OCI-LY7 (cell line): Measurements from ENCODE around the gene METRN. TPM values are rescaled to one million over a fixed set of nuclear protein-coding genes. Genes with fewer than 3 reads are reported as not detected.

ENCODE experiments used
- BruUV-seq: library from RNA; stranded (reverse); fragments of 400-500 nt; replicated peaks from 2 replicates; lab custom pipeline; 2021; lab: Mats Ljungman, UMichigan
- CTCF ChIA-PET: fragments of 300-600 bp; sonication (Branson Sonifier 250); formaldehyde crosslinking; loops from one replicate; lab custom pipeline; 2022; ENCODE audit warnings: antibody characterized with exemption; ENCODE audit not compliant: unreplicated experiment; lab: Charles Lee
- POLR2A ChIA-PET: fragments of 300-600 bp; sonication (Branson Sonifier 250); formaldehyde crosslinking; loops from one replicate; lab custom pipeline; 2022; ENCODE audit warnings: antibody characterized with exemption; lab: Charles Lee
- DNase-seq: peaks from one replicate; pipeline ENCODE4 v3.0.0-alpha.2; 2015; ENCODE audit warnings: low spot score
- H2AFZ ChIP-seq: fragments of 200-600 bp; sonication (generic), shearing (Covaris generic); 2 replicates; pipeline ENCODE4 v1.6.1; 2014; ENCODE audit warnings: mild to moderate bottlenecking, antibody characterized with exemption, low read length, moderate library complexity
- H3K27ac ChIP-seq: fragments of 200-600 bp; sonication (generic); 2 replicates; pipeline ENCODE4 v1.5.1; 2014; ENCODE audit warnings: mixed run types, low read depth, mild to moderate bottlenecking, moderate library complexity, low read length, inconsistent platforms; ENCODE audit not compliant: poor library complexity, severe bottlenecking
- H3K36me3 ChIP-seq: fragments of 200-600 bp; sonication (generic); 2 replicates; pipeline ENCODE4 v1.6.1; 2014; ENCODE audit warnings: mild to moderate bottlenecking, antibody characterized with exemption, low read length, moderate library complexity, mixed read lengths; ENCODE audit not compliant: insufficient read depth
- H3K4me1 ChIP-seq: fragments of 200-600 bp; sonication (generic); 2 replicates; pipeline ENCODE4 v1.5.1; 2014; ENCODE audit warnings: mild to moderate bottlenecking, low read length; ENCODE audit not compliant: insufficient read depth, poor library complexity, severe bottlenecking
- H3K4me2 ChIP-seq: fragments of 200-600 bp; sonication (generic); 2 replicates; pipeline ENCODE4 v1.6.1; 2014; ENCODE audit warnings: mild to moderate bottlenecking, low read length
- H3K4me3 ChIP-seq: fragments of 200-600 bp; sonication (generic); 2 replicates; pipeline ENCODE4 v1.5.1; 2014; ENCODE audit warnings: mild to moderate bottlenecking, low read depth, low read length; ENCODE audit not compliant: poor library complexity, severe bottlenecking
- H3K79me2 ChIP-seq: fragments of 200-600 bp; sonication (generic); 2 replicates; pipeline ENCODE4 v1.6.1; 2016; ENCODE audit warnings: low read depth, mild to moderate bottlenecking, low read length, moderate library complexity, mixed read lengths; ENCODE audit not compliant: insufficient read depth
- H3K9me2 ChIP-seq: fragments of 200-600 bp; sonication (generic); 2 replicates; pipeline ENCODE4 v1.6.1; 2016; ENCODE audit warnings: mild to moderate bottlenecking, low read length, mixed read lengths; ENCODE audit not compliant: insufficient read depth
- H3K9me3 ChIP-seq: fragments of 200-600 bp; sonication (generic); 2 replicates; pipeline ENCODE4 v1.6.1; 2014; ENCODE audit warnings: mild to moderate bottlenecking, mixed run types, low read length, mixed read lengths
- H4K20me1 ChIP-seq: fragments of 200-600 bp; sonication (generic); 2 replicates; pipeline ENCODE4 v1.6.1; 2014; ENCODE audit warnings: mild to moderate bottlenecking, antibody characterized with exemption, low read length, moderate library complexity, mixed read lengths; ENCODE audit not compliant: insufficient read depth
- CTCF ChIP-seq: fragments of 200-600 bp; sonication (generic); conservative IDR thresholded peaks from 2 replicates; pipeline ENCODE4 v1.5.1; 2014; ENCODE audit warnings: mild to moderate bottlenecking, antibody characterized with exemption, low read length, moderate library complexity, mixed read lengths
- EZH2phosphoT487 ChIP-seq: fragments of 200-600 bp; sonication (generic); IDR thresholded peaks from 2 replicates; pipeline ENCODE4 v1.6.1; 2018; ENCODE audit warnings: low read depth, borderline replicate concordance, mild to moderate bottlenecking, mixed run types, antibody characterized with exemption, low read length, moderate library complexity, mixed read lengths
- intact Hi-C: fragments of 100-400 bp; cut with micrococcal nuclease; formaldehyde crosslinking; loops from one replicate; pipeline ENCODE4 v1.10.0; 2022; ENCODE audit not compliant: unreplicated experiment
- total RNA-seq, 2 experiments: library from RNA; depleted of rRNA in 1 of 2; stranded (reverse); fragments of >200 nt in 1 of 2; shearing (Covaris generic) in 1 of 2; gene quantifications; 2 replicates each; pipeline ENCODE4 v1.2.3, GENCODE V29; 2014 to 2022

METRN gene
- total RNA-seq, 2 experiments from 2014 or later, result 14.4 to 15.9 TPM

DNA sequence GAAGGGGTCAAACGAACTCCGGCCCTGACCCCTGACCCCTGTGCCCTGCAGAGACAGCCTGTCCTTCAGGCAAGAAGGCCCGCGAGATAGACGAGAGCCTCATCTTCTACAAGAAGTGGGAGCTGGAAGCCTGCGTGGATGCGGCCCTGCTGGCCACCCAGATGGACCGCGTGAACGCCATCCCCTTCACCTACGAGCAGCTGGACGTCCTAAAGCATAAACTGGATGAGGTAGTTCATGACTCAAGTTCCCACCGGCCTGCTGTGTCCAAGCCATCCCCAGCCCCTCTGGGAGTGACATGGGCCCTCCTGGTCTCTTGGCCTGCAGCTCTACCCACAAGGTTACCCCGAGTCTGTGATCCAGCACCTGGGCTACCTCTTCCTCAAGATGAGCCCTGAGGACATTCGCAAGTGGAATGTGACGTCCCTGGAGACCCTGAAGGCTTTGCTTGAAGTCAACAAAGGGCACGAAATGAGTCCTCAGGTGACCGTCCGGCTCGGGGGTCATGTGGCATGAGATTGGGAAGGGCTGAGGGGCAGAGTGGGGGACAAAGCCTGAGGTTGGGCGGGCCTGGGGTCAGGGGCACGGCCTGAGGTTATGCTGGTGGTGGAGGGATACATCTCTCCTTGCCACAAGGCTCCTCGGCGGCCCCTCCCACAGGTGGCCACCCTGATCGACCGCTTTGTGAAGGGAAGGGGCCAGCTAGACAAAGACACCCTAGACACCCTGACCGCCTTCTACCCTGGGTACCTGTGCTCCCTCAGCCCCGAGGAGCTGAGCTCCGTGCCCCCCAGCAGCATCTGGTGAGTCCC, 51.3 kb downstream of the METRN start:
- CTCF ChIA-PET, result no interaction called here

DNA sequence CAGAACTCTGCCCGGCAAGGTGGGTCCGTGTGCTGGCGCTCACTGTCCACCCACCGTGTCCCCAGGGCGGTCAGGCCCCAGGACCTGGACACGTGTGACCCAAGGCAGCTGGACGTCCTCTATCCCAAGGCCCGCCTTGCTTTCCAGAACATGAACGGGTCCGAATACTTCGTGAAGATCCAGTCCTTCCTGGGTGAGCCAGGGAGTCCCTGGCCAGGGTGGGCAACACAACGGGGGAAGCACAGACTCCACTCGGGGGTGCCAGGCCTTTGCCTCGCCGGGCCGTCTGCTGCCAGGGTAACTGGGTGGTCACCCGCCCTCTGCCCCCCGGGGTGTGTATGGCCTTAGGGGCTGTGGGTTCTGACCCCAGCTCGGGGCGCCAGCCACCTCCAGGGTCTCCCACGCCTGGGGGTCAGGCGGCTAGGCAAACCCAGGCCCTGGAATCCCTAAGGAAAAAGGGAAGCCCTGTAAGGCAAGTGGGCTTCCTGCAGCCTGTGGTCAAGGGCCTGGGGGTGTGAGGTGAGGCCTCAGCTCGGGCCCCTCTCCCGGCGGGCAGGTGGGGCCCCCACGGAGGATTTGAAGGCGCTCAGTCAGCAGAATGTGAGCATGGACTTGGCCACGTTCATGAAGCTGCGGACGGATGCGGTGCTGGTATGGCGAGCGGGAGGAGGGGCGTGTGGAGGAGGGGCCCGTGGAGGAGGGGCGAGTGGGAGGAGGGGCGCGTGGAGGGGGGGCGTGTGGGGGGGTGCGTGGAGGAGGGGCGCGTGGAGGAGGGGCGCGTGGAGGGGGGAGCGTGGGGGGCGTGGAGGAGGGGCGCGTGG, 52.1 kb downstream of the METRN start:
- no peaks in the 10 kb centered on the region for H3K9me3 ChIP-seq
- H3K9me2 ChIP-seq, result no peaks in the 10 kb centered on the region
- H4K20me1 ChIP-seq, result no peaks in the 10 kb centered on the region
- TF ChIP-seq CTCF, result no peak
- TF ChIP-seq EZH2phosphoT487, result no peak
- no peak for DNase-seq
- H3K27ac ChIP-seq, result no peak overlapping the region
- ChIA-PET CTCF (no interaction called here), POLR2A (no interaction called here)
- H3K4me2 ChIP-seq, result no peak overlapping the region
- H3K79me2 ChIP-seq, result no peaks in the 10 kb centered on the region
- no peak overlapping the region for H3K4me3 ChIP-seq
- BruUV-seq, result no TSS peak
- no peaks in the 10 kb centered on the region for H3K36me3 ChIP-seq
- H3K4me1 ChIP-seq, result no peaks in the 10 kb centered on the region
- intact Hi-C loops, result no loop called here
- H2AFZ ChIP-seq, result no peak overlapping the region

More for the DNA sequence above, 51.3 kb downstream of the METRN start:
- POLR2A ChIA-PET, result no interaction called here
- BruUV-seq, result no TSS peak
- TF ChIP-seq EZH2phosphoT487, result no peak
- Histone ChIP-seq H3K4me2 (no peak overlapping the region), H3K4me3 (no peak overlapping the region), H3K4me1 (no peaks in the 10 kb centered on the region), H3K9me3 (no peaks in the 10 kb centered on the region), H3K27ac (no peak overlapping the region), H3K36me3 (no peaks in the 10 kb centered on the region), H3K79me2 (no peaks in the 10 kb centered on the region), H4K20me1 (no peaks in the 10 kb centered on the region), H3K9me2 (no peaks in the 10 kb centered on the region), H2AFZ (no peak overlapping the region)
- DNase-seq, result no peak
- intact Hi-C loops, result no loop called here

GRCh38 chr16:767743-768235, 52.9 kb downstream of the METRN start:
- Histone ChIP-seq H3K4me2 (no peak overlapping the region), H3K4me1 (no peaks in the 10 kb centered on the region), H3K79me2 (no peaks in the 10 kb centered on the region), H3K27ac (no peak overlapping the region), H3K9me3 (no peaks in the 10 kb centered on the region), H3K4me3 (no peak overlapping the region), H2AFZ (no peak overlapping the region), H4K20me1 (no peaks in the 10 kb centered on the region), H3K36me3 (no peaks in the 10 kb centered on the region), H3K9me2 (no peaks in the 10 kb centered on the region)
- ChIA-PET POLR2A (no interaction called here), CTCF (no interaction called here)
- BruUV-seq, result no TSS peak
- intact Hi-C loops, result no loop called here
- DNase-seq, result no peak
- TF ChIP-seq CTCF (no peak), EZH2phosphoT487 (no peak)
